GM19328 (cell line): ENCODE results near the gene HTR3D.
"Not testable (repeated sequence)": the region's sequence is repeated elsewhere in the genome, so short reads cannot be mapped to it uniquely, and the experiment has no call there.

ENCODE experiments used
- ATAC-seq: cut with Tn5 transposase; IDR thresholded peaks from one replicate; pipeline ENCODE4 v1.9.1; 2021; ENCODE audit warnings: mild to moderate bottlenecking, moderate library complexity; ENCODE audit not compliant: unreplicated experiment

HTR3D gene

DNA sequence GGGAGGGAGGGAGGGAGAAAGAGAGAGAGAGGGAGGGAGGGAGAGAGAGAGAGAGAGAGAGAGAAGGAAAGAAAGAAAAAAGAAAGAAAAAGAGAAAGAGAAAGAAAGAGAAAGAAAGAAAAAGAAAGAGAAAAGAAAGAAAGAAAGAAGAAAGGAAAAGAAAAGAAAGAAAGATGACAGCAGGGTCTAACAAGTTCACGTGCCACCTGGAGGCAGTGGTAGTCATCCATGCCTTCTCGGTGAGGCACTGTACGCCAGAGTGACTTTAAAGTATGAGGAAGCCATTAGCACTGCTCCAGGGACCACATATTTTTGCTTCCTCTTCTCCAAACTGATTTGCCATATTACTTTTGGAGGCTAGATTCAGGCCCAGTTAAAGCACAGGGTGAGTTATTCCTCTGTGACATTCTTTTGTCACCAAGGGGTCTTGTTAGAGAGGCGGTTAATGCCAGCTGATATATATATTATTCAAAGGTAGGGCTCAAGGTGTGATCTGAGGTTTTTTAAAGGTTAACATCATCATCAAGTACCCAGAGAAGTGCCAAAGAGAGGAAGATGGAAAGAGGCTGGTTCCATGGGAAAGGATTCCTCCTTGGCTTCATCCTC lies at the start of gene HTR3D:
HTR3D (plus strand) TSS at position 556 of the 606 bp plus-strand sequence; CDS start at position 556, 0 bp downstream.
- no peak for ATAC-seq

DNA sequence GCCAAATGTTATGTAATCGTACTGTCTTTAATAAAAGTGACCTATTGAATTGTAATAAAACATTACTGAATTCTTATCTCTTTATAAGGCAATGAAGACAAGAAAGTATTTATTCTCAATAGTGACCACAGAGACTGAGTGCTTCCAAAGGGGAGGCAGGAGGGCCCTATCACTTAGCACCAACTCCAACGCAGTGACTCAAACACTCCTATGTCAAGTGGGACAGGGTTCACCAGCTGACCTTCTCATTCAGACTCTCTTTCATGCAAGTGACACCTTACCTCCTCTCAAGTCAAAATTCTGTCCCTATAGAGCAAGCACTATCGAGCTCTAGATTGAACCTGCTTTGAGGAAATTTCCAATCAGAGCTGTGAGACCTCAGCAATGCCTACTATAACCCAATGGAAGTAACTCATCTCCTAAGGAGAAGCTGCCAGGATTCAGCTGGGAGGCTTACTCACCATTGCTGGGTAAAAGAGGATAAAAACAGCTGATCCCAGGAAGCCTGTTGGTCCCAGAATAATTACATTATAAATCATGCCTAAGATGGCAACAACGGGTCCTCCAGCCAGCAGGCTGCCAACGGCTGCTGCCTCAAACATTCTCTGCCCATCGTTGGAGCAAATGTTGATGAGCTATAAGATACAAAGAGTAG lies 49.4 kb upstream of the HTR3D start:
- ATAC-seq: no peak

DNA sequence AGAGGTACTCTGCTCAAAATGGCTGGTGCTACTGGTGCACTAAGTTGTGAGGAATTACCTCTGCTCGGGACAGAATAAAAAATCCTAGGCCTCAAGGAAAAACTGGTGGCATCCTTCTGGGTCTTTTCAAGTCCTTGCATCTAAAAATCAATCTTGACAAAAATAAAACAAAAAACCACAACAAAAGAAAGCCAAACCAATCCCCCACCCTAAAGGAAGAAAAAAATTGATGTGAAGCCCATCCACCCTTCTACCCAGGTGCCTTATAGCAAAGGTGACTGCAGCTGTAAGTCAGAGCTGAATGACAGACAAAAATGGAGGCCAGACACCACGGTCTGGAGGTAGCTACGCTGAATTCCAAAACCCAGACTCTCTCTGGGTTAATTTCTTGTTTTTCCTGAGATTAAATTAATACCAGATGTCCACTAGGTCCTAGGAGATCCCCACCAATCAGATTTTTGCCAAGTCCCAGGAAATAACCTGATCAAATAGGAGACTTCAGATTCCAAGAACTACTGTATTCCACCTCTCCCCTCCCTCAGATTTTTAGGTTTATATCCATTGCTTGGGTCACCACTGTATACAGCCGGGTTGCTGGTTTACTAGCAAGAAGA lies 47.3 kb upstream of the HTR3D start:
- no peak for ATAC-seq

DNA sequence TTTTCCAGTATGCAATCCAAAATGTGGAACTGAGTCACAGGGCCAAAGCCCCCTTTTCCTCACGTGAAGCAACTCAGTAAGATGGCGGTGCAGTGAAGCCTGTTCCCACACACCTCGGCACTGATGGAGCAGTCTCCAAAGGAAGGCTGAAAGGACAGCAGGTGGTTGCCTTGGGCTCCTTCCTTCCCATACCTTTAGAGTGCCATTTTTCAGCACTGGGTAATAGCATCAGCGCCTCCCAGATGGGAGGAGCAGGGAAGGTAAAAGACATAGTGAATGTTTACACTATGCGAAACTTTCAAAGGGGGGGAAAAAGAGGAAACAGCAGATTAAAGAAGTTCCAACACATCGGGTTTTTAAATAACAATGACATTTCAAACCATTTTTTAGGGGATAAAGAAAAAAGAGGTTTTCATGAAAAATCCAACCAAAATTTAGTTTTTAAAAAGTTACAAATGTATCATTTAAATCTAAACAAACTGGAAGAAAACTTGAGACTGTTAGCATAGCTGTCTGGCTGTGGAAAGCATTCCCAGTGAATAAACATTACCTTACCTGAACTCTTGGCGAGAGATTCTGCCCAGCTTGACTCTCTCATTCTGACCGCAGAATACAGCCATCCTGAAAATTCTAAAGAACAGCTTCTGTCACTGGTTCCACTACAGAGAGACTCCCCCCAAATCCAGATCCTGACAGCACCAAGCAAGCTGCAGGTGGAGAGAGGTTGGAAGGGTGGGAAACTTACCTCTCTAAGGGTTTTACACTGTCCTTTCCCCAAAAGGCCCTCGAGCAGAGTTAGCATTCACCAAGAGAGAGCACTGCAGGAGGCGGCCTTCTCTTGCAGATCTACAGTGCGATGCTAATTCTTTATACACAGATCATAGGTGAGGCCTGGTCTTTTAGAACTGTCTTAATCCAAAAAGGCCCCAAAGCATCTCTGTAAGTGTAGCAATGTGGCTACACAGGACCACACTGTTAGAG lies 46.5 kb upstream of the HTR3D start:
- no peak for ATAC-seq

GRCh38 chr3:183987000-183987600 lies 44.4 kb upstream of the HTR3D start:
- ATAC-seq: no peak

DNA sequence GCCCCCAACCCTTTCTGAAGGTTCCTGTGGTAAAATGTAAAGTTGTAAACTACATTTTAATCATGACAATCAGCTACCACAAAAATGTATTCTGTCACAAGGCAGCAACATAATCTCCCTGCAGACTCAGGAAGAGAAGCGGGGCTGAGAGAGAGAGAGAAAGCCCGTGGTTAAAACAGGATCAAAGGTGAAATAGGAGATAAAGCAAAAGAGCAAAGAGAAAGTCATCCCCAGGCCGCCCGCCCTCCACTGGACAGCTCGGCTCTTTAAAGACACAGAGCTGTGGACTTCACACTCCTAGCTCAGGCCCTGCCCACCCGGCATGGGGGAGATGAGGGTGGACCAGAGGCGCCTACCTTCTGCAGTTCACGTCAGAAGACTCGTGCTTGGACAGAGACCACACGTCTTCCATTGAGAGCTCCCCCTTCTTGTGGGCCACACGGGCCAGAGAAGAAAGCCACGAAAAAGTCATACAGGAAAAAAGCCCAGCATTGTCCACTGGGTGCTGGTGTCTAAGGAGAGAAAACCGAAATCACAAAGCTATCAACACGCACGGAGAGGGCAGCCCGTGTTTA lies 43.2 kb upstream of the HTR3D start:
- no peak for ATAC-seq

- no peak for ATAC-seq
Observed at GRCh38 chr3:183991403-183991802, 40.1 kb upstream of the HTR3D start.

GRCh38 chr3:184001761-184002160 lies 29.8 kb upstream of the HTR3D start:
- ATAC-seq: no peak

GRCh38 chr3:184002469-184002868 lies 29.1 kb upstream of the HTR3D start:
- ATAC-seq: no peak

DNA sequence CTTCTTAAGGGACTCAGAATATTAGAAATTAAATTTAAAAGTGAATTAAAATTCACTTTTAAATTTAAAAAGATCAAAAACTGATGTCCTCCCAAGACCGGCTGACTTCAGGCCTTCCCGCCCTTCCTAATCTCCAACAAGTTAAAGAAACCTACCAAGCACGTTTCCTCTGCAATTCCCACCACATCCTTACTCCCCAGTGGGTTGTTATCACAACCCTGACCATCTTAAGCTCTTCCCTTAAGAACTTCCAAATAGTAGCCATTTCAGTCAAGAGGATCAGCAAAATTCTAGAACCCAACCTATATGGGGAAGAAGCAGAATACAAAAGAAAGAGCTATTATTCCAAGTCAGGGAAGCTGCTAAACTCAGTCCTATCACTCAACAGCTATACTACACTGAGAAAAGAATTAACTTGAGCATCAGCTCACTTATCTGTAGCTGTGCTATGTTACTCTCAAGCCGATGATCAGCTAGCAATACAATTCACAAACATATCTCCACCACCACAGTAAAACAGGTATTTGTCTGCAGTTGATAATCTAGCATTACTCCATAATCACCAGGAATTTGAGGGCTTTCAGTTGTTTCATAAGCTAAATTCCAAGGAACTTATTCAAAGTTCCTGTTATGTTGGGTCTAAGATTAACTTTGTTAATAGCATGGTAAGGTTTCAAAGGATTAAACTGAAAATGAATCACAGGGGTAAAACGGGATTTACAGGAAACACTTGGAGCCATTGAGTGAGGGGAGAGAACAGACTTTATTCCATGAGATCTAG lies 28.2 kb upstream of the HTR3D start:
- no peak for ATAC-seq

DNA sequence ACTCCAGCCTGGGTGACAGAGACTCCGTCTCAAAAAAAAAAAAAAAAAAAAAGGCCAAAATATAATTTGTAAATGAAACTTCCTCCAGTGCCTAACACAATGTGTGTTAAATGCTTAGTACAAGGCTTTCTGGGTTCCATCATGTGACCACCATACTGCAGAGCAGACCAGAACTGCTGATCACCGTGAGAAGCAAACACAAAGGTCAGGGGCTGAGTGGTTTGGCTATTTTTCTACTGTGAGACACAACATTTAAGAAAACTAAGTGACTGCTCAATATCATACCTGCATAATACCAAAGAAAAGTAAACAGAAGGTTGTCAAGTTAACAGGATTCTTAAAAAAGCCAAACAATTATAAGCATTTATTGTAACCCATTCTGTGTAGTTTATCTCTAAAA lies 27.1 kb upstream of the HTR3D start:
- ATAC-seq: no peak

- no peak for ATAC-seq
Observed at GRCh38 chr3:184005941-184006507, 25.5 kb upstream of the HTR3D start.

GRCh38 chr3:184007143-184007813 lies 24.3 kb upstream of the HTR3D start:
- not testable (repeated sequence) for ATAC-seq

DNA sequence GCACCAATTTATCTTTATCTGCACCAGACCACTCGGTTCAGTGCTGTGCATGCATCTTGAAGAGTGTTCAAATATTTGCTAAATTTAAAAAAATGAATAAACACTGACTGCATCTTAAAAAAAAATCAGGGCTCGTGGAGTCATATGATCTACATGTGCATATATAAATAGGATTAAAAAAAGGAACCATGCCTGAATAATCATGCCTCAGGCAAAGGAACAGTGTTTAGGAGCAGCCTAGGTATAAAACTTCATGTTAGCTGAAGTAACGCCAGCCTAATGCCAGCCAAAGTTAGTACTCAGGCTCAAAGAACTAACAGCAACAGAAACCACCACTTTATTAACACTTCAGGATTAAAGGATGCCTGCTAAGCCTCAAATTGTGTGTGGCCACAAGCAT lies 23.4 kb upstream of the HTR3D start:
- ATAC-seq: no peak

- ATAC-seq: no peak
Observed at GRCh38 chr3:184011230-184011876, 20.2 kb upstream of the HTR3D start.

DNA sequence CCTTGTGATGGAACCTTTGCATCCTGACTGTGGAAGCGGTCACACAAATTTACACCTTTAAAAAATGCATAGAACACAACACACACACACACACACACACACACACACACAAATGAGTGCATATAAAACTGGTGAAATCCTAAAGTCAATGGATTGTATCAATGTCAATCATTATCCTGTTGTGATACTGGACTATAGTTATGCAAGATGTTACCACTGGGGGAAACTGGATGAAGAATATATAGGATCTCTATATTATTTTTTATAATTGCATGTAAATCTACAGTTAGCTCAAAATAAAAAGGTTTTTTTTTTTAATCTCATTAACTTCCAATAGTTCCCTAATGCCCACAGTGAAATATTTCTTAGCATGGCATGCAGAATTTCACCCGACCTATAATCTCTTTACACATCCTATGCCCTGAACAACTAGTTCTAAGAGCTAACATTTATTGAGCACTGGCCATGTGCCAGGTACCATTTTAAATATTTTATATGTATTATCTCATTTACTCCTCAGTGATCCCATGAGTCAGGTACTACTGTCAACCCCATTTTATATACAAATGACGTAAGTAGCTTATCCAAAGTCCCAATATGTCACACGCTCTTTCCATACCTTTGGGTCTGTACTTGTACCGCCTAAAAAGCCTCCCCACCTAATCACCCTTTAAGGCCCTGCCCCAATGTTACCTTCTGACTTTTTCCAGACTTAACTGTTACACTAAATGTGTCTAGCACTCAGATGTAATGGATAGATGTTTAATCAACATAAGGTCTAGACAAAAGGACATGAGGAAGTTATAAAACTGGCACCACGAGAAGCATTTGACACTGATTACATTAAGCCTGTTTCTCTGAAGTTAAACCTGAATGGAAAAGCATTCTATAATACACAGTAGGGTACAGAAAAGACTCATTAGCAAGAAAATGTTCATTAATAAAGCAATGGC lies 19.3 kb upstream of the HTR3D start:
- ATAC-seq: no peak

DNA sequence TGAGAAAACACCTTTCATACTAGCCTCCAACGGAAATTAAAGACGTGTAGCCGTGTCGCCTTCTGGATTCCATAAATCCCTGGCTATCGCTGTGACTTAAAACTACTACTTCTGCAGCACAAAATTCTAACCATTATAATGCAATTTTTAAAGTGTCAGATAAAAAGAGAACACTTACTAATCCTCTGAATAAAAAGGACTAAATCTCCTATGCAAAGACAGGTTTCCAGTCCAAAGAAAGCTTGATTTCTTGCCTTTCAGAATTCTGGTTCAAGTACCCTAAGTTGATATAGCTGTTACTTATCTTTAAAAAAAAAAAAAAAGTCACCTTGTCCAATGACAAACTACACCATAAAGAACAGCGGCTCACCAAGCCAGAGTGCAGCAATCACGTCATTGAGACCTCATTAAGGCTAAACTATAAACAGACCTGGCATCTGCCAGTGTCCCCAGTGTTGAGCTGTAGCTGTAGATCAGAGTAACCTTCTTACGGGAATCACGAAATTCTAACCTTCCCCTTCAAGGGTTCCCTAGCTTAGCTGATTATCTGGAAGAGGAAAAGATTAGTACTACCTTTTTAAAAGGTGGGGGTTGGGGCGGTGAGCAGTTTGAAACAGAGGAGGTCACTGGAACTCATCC lies 16.0 kb upstream of the HTR3D start:
- no peak for ATAC-seq
